ENCODE results near the gene ARF1. TPM values are rescaled to one million over a fixed set of nuclear protein-coding genes. Genes with fewer than 3 reads are reported as not detected.

ARF1 gene
- total and polyA plus RNA-seq, 2 of the 13 experiments (the other 11 are each of a cell fraction or from before 2014, with no cell fraction given) = 186 to 327 TPM

DNA sequence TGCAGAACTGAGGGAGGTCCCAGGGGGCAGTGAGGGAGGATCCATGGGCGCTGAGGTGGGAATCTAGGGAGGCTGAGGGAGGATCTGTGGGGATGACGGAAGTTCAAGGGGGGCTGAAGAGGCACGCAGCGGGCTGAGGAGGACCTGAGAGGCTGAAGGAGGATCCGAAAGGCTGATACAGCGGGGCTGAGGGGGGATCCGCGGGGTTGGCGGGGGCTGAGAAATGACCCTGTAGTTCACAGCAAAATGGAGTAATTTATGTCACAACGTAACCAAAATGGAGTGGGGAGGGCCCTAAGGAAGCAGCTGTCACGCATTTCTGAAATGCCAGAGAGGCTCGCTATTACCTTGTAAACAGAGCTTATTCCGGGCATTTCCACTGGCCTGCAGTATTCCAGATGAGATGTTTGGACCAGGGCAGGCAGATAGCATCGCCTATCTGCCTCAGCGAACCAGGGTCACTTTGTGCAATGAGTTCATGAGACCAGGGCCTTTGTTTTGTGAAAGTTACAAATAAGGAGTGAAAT, 27.5 kb downstream of the ARF1 start (continued):
- TF ChIP-seq, protein P1, sequence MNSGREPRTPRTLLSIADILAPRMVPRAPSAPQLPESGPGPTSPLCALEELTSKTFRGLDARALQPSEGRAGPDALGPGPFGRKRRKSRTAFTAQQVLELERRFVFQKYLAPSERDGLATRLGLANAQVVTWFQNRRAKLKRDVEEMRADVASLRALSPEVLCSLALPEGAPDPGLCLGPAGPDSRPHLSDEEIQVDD (CRISPR knock-in tag; IDR thresholded peaks at IDR 0.05; ENCODE audit: borderline replicate concordance) = no peak
- TF ChIP-seq NR2F2 (IDR thresholded peaks at IDR 0.05; ENCODE audit: borderline replicate concordance, low read depth) = no peak
- TF ChIP-seq HDAC1 (CRISPR knock-in tag; IDR thresholded peaks at IDR 0.05) = peak; percentile 32; the same call in 1 of the 2 replicates
- peak; percentile 59 for TF ChIP-seq SOX5 (CRISPR knock-in tag; IDR thresholded peaks at IDR 0.05; ENCODE audit: borderline replicate concordance)
- TF ChIP-seq ZNF510 (CRISPR knock-in tag; IDR thresholded peaks at IDR 0.05; ENCODE audit: low read depth) = no peak
- TF ChIP-seq, protein P2, sequence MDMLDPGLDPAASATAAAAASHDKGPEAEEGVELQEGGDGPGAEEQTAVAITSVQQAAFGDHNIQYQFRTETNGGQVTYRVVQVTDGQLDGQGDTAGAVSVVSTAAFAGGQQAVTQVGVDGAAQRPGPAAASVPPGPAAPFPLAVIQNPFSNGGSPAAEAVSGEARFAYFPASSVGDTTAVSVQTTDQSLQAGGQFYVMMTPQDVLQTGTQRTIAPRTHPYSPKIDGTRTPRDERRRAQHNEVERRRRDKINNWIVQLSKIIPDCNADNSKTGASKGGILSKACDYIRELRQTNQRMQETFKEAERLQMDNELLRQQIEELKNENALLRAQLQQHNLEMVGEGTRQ (IDR thresholded peaks at IDR 0.05; ENCODE audit: low read depth, low read length) = no peak
- TF ChIP-seq, protein P2 (CRISPR knock-in tag; IDR thresholded peaks at IDR 0.05; ENCODE audit: borderline replicate concordance) = no peak
- no peak for TF ChIP-seq ZNF33A (CRISPR knock-in tag; IDR thresholded peaks at IDR 0.05; ENCODE audit: borderline replicate concordance)
- TF ChIP-seq ZFY (CRISPR knock-in tag; IDR thresholded peaks at IDR 0.05) = peak; percentile 36; the same call in 1 of the 2 replicates
- TF ChIP-seq TEAD3 (CRISPR knock-in tag; optimal IDR thresholded peaks at IDR 0.05; ENCODE audit: borderline replicate concordance) = peak; percentile 97
- 0 out of 2 replicates have a peak, but pooled peaks have one; percentile 48 for TF ChIP-seq ZNF564 (CRISPR knock-in tag; IDR thresholded peaks at IDR 0.05)
- TF ChIP-seq, protein P3, sequence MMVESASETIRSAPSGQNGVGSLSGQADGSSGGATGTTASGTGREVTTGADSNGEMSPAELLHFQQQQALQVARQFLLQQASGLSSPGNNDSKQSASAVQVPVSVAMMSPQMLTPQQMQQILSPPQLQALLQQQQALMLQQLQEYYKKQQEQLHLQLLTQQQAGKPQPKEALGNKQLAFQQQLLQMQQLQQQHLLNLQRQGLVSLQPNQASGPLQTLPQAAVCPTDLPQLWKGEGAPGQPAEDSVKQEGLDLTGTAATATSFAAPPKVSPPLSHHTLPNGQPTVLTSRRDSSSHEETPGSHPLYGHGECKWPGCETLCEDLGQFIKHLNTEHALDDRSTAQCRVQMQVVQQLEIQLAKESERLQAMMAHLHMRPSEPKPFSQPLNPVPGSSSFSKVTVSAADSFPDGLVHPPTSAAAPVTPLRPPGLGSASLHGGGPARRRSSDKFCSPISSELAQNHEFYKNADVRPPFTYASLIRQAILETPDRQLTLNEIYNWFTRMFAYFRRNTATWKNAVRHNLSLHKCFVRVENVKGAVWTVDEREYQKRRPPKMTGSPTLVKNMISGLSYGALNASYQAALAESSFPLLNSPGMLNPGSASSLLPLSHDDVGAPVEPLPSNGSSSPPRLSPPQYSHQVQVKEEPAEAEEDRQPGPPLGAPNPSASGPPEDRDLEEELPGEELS (CRISPR knock-in tag; IDR thresholded peaks at IDR 0.05) = peak; percentile 35; the same call in 1 of the 2 replicates
- no peak for TF ChIP-seq POLR2G (IDR thresholded peaks at IDR 0.05; ENCODE audit: low read depth, low read length)
- TF ChIP-seq GLI4 (CRISPR knock-in tag; IDR thresholded peaks at IDR 0.05; ENCODE audit: borderline replicate concordance) = no peak
- no peak for TF ChIP-seq SOX13 (IDR thresholded peaks at IDR 0.05)
- peak in 1 of 2 experiments; percentile 70; a peak in 2 of 4 replicates for TF ChIP-seq SOX13 (CRISPR knock-in tag; conservative IDR thresholded peaks at IDR 0.05 in 1 of 2, IDR thresholded peaks at IDR 0.05 in 1 of 2)
- TF ChIP-seq, protein P4, sequence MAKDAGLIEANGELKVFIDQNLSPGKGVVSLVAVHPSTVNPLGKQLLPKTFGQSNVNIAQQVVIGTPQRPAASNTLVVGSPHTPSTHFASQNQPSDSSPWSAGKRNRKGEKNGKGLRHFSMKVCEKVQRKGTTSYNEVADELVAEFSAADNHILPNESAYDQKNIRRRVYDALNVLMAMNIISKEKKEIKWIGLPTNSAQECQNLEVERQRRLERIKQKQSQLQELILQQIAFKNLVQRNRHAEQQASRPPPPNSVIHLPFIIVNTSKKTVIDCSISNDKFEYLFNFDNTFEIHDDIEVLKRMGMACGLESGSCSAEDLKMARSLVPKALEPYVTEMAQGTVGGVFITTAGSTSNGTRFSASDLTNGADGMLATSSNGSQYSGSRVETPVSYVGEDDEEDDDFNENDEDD (CRISPR knock-in tag; IDR thresholded peaks at IDR 0.05; ENCODE audit: borderline replicate concordance) = no peak
- TF ChIP-seq POLR2A (IDR thresholded peaks at IDR 0.05; ENCODE audit: insufficient read depth in 1 of 2, low read depth in 2 of 2, low read length in 2 of 2) = peak in 1 of 2 experiments; percentile 77; a peak in 2 of 4 replicates
- TF ChIP-seq, protein P5, sequence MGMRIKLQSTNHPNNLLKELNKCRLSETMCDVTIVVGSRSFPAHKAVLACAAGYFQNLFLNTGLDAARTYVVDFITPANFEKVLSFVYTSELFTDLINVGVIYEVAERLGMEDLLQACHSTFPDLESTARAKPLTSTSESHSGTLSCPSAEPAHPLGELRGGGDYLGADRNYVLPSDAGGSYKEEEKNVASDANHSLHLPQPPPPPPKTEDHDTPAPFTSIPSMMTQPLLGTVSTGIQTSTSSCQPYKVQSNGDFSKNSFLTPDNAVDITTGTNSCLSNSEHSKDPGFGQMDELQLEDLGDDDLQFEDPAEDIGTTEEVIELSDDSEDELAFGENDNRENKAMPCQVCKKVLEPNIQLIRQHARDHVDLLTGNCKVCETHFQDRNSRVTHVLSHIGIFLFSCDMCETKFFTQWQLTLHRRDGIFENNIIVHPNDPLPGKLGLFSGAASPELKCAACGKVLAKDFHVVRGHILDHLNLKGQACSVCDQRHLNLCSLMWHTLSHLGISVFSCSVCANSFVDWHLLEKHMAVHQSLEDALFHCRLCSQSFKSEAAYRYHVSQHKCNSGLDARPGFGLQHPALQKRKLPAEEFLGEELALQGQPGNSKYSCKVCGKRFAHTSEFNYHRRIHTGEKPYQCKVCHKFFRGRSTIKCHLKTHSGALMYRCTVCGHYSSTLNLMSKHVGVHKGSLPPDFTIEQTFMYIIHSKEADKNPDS (CRISPR knock-in tag; IDR thresholded peaks at IDR 0.05) = no peak
- no peak for TF ChIP-seq ZNF567 (CRISPR knock-in tag; IDR thresholded peaks at IDR 0.05; ENCODE audit: borderline replicate concordance)
- 0 out of 2 replicates have a peak, but pooled peaks have one; percentile 35 for TF ChIP-seq NAIF1 (CRISPR knock-in tag; IDR thresholded peaks at IDR 0.05; ENCODE audit: borderline replicate concordance)
- TF ChIP-seq SAP130 (CRISPR knock-in tag; IDR thresholded peaks at IDR 0.05; ENCODE audit: low read depth) = peak; percentile 90
